NCI-H460 (cell line): ENCODE results near the gene NDFIP2. TPM values are rescaled to one million over a fixed set of nuclear protein-coding genes. Genes with fewer than 3 reads are reported as not detected.

Experiments
- DNase-seq: peaks from one replicate; pipeline ENCODE4 v3.0.0-alpha.2; 2016; ENCODE audit warnings: low read depth; ENCODE audit errors: extremely low read depth
- total RNA-seq: library from RNA; depleted of rRNA; stranded (reverse); fragments of >200 nt; shearing (Covaris generic); gene quantifications from 2 replicates; pipeline ENCODE4 v1.2.3, GENCODE V29; 2014

NDFIP2 gene
- total RNA-seq, 1 experiment from 2014 or later: 31.1 TPM

DNA sequence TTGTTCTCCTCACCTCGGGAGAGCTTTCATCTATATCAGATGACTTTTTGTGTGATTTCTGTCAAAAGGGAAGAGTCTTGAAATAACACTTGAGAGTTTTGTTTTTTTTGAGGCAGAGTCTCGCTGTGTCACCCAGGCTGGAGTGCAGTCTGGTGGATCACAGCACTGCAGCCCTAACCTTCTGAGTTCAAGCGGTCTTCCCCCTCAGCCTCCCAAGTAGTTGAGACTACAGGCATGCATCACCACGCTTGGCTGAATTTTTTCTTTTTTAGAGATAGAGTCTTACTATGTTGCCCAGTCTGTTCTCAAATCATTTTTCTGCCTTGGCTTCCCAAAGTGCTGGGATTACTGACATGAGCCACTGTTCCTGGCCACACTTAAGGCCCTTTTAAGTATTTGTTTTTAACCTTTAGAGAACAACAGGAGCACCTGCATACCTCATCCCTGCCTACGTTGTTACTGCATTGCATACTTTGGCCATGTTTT, 11.4 kb downstream of the NDFIP2 start:
- no peak for DNase-seq

DNA sequence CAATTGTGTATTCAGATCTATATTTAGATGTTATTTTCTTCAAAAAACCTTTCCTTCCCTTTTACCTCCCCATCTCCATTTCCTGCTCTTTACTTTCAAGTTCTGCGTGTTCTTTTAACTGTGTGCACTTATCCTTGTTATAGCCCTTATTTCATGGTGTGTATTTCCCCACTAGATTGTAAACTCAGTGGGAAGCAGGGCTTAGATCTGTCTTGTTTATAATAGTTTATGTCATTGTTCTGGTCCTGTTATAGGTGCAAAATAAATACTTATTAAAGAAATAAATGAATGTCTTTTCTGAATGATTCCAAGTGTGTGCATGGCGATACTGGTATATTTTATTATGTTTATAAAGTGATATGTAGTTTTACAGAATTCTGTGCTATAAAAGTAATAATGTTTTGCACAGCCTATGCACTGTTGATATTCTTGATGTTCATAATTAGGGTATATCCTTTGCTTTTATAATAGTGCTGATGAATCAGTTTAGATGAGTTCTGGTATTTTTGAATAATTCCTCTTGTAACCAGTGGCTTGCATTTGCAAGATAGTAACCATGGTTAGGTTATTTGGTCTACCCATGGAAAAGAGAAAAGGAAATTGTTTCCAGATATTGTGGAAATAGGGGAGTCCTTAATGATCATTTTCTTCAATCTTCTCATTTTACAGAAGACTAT, 12.1 kb downstream of the NDFIP2 start:
- no peak for DNase-seq

DNA sequence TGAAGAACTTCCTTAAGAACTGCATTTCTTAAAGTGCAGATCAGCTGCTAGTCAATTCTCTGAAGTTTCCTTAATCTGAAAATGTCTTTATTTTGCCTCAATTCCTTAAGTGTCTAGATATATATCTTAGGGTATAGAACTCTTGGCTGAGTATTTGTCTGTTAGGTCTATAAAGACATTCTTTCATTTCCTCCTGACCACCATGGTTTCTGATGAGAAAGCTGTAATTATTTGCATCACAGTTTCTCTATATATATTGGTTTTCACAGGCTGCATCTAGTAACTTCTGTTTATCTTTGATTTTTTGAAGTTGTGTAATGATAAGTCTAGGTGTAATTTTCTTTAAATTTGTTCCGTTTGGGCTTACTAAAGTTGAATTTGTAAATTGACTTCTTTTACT, 15.2 kb downstream of the NDFIP2 start:
- DNase-seq: no peak

DNA sequence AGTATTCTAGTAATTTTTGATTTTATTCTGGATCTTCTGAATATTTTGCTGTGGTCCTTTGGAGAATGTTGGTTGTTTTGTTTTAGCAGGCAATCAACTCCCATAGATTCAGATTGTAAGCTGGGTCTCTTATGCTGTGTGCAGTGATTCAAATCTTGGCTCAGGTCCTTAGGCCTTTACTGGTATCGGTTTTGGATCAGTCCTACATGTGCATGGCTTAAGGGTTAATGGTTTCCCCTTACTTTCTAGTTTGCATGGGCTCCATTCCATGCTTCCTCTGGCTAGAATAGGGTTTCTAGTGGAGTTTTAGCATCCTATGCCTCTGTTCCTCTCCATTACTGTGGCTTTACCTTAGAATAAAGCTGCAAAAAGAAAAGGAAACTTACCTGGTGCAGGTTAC, 16.1 kb downstream of the NDFIP2 start:
- no peak for DNase-seq

DNA sequence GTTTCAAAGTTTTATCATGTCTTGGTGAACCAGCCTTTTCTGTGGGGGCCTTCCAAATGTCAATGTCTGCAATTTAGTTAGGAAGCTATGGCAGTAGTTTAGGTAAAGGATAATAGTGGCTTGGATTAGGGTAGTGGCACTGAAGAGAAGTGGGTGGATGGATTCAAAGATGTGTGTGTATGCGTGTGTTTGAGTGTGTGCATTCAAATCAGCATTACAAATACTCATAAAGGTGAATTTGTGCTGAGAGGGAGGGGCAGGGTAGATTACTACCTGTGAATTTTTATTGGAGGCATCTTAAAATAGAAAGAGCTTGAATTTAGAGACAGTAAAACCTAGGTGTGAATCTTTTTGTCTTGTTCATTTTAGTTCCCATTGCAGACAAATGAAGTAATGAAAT, 16.9 kb downstream of the NDFIP2 start:
- no peak for DNase-seq

DNA sequence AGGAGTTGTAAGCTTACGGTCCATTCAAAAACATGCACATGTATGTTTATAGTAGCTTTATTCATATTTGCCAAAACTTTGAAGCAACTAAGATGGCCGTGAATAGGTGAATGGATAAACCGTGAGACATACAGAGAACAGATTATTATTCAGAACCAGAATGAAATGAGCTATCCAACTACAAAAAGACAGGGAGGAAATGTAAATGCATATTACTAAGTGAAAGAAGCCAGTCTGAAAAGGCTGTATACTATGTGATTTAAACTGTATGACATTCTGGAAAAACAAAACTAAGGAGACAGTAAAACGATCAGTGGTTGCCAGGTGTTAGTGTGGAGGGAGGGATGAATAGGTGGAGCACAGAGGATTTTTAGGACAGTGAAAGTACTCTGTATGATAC, 19.9 kb downstream of the NDFIP2 start:
- DNase-seq: no peak

DNA sequence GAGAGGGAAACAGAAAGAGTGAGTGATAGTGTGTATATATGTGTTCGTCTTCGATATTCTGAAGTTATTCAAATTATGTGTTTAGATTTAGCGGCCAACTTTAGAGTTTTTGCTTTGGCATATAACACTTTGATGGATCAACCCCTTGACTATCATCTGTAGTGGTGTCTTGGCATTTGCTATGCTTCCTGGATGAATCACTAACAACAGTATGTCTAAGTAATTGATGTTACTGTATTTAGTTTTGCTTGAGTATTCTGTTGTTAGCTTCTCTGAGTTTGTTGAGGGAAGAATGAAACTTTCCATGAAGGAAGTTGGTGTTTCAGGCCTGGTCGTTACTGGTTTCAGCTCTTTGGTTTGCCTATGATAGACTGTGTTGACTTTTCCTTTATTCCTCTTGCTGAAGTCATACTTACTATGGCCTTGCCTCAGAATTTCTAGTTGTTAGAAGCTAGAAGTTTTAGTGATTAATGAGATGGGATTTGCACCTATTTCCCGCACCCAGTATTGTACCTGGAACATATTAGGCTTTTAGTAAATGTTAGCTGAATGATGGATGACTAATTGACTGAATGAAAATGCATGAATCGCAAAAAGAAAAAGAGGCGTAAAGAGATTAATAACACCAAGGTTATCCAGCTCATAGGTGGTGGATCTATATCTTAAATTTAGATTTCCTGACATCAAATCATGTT, 20.7 kb downstream of the NDFIP2 start:
- no peak for DNase-seq

DNA sequence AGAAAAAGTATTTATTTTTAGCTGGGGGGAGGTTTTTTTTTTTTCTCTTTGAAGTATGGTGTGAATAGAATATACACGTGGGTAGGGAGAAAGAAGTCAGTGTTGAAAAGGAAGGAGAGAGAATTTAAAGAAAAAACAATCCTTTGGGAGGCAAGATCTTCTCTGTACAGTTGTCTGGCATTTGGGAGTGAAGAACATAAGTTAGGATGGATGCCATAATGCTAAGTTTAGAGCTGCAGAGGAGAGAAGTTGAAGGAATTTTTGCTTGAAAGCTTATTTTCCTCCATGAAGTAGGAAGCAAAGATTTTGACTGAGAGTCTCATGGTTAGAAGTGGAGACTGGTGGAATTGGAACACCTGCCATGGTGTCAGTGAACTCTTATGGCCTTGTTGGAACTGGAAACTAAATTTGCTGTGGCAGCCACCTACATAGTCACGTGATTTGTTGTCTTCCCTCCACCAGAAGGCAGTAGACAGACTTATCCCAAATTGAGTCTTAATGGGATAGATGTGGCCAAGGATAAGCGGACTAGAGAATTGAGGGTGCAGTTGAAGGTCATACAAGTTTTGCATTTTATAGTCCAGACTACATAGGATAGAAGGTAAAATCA, 22.0 kb downstream of the NDFIP2 start:
- no peak for DNase-seq

DNA sequence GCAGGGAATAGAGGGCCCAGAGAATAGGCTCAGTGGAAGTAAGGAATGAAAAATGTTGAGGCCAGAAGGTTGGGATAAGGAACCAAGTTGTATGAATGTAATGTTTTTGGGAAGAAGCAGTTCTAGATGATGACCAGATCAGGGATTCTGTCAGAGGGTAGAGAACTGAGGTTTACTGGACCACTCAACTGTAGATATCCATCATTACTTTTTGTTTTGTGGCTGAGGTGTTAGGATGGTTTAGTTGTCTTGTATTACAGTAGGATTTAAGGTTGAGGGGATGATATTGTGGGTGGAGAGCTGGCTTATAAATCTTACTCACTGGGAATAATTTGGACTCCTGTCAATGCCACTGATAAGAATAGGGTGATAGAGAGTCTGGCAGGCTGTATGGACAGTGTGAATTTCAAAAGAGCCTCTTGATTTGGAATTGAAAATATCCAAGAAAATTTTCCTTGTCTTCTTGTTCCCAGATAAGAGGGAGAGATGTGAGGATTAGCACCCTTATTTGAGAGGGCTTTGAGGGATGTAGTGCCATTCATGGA, 22.6 kb downstream of the NDFIP2 start:
- no peak for DNase-seq

DNA sequence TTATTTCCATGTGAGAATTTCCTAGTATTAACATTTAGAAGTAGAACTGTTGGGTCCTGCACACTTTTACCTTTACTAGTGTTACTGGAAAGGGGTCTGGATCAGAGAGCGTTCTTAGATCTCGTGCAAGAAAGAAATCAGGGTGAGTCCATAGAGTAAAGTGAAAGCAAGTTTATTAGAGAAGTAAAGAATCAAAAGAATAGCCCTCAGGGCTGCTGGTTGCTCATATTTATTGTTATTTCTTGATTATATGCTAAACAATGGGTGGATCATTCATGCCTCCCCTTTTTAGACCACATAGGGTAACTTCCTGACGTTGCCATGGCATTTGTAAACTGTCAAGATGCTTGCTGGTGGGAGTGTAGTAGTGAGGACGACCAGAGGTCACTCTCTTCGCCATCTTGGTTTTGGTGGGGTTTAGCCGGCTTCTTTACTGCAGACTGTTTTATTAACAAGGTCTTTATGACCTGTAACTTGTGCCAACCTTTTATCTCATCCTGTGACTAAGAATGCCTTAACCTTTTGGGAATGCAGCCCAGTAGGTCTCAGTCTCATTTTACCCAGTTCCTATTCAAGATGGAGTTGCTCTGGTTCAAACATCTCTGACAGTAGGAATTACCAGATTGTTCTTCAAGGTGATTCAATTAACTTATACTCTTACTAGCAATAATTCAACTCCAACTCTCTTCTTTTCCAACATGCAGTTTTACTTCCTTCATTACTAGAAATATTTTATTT, 27.4 kb downstream of the NDFIP2 start:
- DNase-seq: no peak

DNA sequence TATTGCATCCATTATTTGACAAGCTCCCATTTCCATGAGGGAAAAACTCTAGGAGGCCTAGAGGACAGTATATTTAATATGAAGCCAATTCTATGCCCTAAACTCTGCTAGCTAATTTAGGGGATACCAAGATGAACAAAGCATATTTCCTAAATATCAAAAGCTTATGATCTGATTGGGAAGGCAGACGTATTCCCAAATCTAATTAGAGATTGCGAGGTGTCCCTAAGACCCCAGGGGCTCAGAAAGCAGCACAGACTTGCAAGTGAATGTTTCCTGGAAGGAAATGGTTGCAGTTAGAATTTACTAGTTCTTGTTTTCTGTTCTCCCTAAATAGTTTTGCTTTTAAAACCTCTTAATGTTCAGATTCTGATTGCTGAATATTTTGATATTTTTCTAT, 30.7 kb downstream of the NDFIP2 start:
- DNase-seq: no peak

DNA sequence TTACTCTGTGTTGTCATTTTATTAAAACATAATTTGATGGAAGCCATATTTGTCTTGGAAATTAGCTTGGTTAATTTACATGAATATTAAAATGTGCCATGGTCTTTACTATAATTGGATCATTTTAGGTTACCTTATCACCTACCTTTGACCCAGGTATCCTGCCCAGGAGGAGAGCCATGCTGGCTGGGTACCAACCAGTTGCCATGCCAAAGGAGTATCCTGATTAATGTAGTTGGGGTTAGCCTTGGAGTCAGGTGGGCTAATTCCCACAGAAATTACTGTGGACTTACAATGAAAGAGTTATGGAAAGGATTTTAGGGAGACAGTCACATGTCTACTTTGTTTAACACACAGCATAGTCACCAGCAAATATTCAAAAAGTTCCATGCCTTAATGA, 32.0 kb downstream of the NDFIP2 start:
- no peak for DNase-seq

DNA sequence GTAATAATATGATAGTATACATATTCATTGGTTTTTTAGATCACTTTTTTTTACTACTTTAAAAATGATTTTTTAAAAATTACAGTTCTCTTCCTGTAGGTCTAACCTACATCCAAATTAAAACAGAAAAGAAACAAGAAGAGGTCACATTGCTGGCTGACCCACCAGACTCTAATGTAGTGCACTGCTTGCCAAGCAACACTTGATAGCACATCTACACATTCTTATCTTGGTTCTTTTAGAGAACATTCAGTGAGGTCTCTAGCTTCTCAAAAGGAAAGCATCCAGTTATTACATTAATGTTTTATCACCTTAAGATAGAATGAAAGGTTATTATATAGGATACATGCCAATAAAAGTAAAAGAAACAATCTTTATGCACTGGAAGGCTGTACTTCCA, 35.6 kb downstream of the NDFIP2 start:
- DNase-seq: no peak

DNA sequence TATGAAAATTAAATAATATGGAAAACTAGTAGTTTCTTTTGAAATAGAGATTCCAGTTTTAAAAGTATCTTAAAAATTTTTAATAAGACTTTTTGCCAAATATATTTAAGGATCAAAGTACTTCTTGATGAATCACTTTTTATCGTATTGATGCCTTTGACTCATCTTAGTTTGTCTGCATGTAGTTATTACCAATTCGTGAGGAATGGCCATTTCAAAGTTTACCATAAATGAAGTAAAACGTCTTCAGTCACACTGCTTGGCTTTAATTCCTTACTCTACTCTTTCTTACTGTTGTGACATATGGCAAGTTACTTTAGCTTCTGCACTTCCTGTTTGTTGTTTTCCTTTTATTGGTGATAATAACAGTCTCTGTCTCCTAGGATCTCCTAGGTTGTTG, 38.3 kb downstream of the NDFIP2 start:
- no peak for DNase-seq

DNA sequence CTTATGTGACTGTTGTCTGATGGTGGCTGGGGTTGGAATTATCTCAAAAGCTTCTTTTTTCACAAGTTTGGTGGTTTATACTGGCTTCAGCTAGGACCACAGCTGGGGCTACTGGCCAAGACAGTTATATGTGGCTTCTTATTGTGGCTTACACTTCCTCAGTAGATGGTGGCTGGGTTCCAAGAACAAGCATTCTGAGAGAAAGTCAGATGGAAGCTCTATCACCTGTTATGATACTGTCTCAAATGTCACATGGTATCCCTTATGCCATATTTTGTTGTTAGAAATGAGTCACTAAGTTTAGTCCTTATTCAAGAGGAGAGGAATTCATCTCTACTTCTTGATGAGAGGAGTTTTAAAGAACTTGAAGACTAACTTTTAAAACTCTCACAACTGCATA, 41.6 kb downstream of the NDFIP2 start:
- DNase-seq: no peak

DNA sequence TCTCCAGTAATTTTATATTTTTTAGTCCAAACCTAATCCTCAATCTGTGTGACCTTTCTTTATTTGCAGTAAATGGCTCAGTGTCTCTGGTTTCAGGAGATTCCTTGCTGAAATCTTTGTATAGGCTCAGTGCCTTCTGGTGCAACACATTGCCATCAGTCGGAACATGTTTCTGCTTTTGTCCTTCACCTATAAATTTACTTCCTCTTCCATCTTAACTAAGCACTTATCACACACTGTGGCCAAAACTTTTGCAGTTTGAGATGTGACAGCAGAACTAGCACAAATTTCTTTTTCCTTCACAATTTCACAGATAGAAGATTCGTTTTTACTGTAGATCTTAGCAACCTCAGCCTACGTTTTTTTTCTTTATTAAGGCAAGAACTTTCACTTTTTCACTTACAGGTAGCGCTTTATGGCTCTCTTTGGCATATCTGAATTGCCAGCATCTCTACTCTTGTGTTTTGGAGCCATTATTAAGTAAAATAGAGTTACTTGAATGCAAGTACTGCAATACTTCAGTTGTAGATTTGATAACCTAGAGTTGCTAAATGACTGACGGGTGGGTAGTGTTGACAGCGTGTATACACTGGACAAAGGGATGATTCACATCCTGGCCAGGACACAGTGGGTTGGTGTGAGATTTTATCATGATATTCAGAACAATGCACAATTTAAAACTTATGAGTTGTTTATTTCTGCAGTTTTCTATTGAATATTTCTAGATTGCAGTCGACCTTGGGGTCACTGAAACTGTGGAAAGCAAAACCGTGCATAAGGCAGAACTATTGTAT, 44.3 kb downstream of the NDFIP2 start:
- DNase-seq: peak; percentile 5

DNA sequence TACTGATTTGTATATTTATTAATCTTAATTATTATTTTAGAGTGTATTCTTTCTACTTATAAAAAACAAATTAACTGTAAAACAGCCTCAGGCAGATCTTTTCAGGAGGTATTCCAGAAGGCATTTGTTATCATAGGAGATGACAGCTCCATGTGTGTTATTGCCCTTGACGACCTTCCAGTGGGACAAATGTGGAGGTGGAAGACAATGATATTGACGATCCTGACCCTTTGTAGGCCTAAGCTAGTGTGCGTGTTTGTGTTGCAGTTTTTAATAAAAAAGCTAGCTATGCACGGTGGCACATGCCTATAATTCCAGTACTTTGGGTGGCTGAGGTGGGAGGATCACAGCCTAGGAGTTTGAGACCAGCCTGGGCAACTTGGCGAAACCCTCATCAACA, 46.7 kb downstream of the NDFIP2 start:
- DNase-seq: no peak

DNA sequence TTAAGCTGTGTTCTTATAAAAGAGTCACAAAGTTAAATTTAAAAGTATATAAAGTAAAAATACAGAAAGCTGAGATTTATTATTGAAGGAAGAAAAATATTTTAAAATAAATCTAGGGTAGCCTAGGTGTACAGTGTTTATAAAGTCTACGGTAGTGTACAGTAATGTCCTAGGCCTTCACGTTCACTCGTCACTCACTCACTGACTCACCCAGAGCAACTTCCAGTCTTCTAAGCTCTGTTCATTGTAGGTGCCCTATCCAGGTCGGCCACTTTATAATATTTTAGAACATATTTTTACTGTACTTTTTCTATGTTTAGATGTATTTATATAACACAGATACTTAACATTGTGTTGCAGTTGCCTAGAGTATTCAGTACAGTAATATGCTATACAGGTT, 47.4 kb downstream of the NDFIP2 start:
- DNase-seq: no peak

DNA sequence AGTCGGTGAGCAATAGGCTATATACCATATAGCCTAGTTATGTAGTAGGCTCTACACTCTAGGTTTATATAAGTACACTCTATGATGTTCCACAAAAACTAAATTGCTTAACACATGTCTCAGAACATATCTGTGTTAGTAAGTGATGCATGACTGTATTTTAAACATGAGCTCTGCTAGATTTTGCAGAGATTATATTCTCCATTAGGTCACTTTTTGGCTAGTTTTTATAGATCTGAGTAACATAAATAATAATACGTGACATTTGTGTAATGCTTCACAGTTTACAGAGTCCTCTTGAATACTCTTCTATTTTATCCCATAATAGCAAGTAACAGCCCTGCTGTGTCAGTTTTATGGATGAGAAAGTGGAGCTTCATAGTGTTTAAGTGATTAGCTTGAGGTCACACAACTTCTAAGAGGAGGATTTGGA, 47.8 kb downstream of the NDFIP2 start:
- DNase-seq: no peak

DNA sequence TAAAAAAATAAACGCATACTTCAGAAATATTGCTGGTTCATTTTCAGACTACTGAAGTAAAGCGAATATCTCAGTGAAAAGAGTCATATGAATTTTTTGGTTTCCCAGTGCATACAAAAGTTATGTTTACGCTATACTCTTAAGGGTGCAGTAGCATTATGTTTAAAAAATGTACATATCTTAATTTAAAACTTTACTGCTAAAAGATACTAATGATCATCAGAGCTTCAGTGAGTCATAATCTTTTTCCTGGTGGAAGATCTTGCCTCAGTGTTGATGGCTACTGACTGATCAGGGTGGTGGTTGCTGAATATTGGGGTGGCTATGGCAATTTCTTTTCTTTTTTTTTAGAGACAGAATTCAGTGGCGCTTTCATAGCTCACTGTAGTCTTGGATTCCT, 48.9 kb downstream of the NDFIP2 start:
- DNase-seq: no peak
